Heart left ventricle (tissue), 16 donors: ENCODE results near the gene LRG1. TPM values are rescaled to one million over a fixed set of nuclear protein-coding genes. Genes with fewer than 3 reads are reported as not detected.

Experiments used
- ATAC-seq, 4 donors: fragments of 200-7000 bp; cut with Tn5 transposase; one replicate each; pipeline ENCODE4 v1.9.1; 2020 to 2022; ENCODE audit warnings: moderate library complexity in 4 of 4, mild to moderate bottlenecking in 3 of 4, moderate number of reproducible peaks in 1 of 4
- DNase-seq, 5 donors: peaks; one replicate each; pipeline ENCODE4 v3.0.0-alpha.2; 2020
- H3K27ac ChIP-seq, 12 donors: fragments of 200-600 bp; sonication (generic) in 4 of 12; one replicate each; pipeline versions ENCODE4 v1.5.0 to v1.8.0; 2016 to 2022; ENCODE audit warnings: mild to moderate bottlenecking in 2 of 12
- H3K27me3 ChIP-seq, 9 donors: fragments of 200-600 bp; sonication (generic) in 2 of 9; one replicate each; pipeline versions ENCODE4 v1.5.1 to v1.8.0; 2016 to 2022; ENCODE audit warnings: mild to moderate bottlenecking in 3 of 9
- H3K36me3 ChIP-seq, 9 donors: fragments of 200-600 bp; sonication (generic) in 2 of 9; one replicate each; pipeline versions ENCODE4 v1.5.0 to v1.8.0; 2018 to 2022; ENCODE audit warnings: mild to moderate bottlenecking in 2 of 9
- H3K4me1 ChIP-seq, 12 donors: fragments of 200-600 bp; sonication (generic) in 4 of 12; one replicate each; pipeline versions ENCODE4 v1.5.0 to v1.8.0; 2016 to 2022; ENCODE audit warnings: mild to moderate bottlenecking in 3 of 12
- H3K4me3 ChIP-seq, 12 donors: fragments of 200-600 bp; sonication (generic) in 4 of 12; one replicate each; pipeline versions ENCODE4 v1.5.0 to v1.8.0; 2017 to 2022; ENCODE audit warnings: mild to moderate bottlenecking in 9 of 12, moderate library complexity in 4 of 12
- H3K9me3 ChIP-seq, 12 donors: fragments of 200-600 bp; sonication (generic) in 4 of 12; one replicate each; pipeline versions ENCODE4 v1.5.0 to v1.8.0; 2016 to 2022; ENCODE audit warnings: mild to moderate bottlenecking in 1 of 12
- POLR2A ChIP-seq, 2 donors: fragments of 450-650 bp; IDR thresholded peaks; one replicate each; pipeline ENCODE4 v1.6.1; 2017; ENCODE audit warnings: antibody characterized with exemption in 2 of 2, mild to moderate bottlenecking in 2 of 2, moderate library complexity in 2 of 2
- WGBS, 4 donors: extraction: QIAGEN DNeasy Blood & Tissue Kit in 2 of 4; methylation state at CpG; one replicate each; pipeline versions ENCODE4 v1.1.5 to v1.1.7; 2013 to 2018; 5-methylcytosine and 5-hydroxymethylcytosine counted together
- intact Hi-C, 10 donors: fragments of 100-400 bp; cut with DNase I; formaldehyde crosslinking; loops; one replicate each; pipeline versions ENCODE4 v1.11.1 to v1.14.2; 2022
- polyA plus RNA-seq, 2 donors: library from polyadenylated mRNA; stranded (reverse); fragments of 200-250 nt; gene quantifications; one replicate each; pipeline ENCODE4 v1.2.3, GENCODE V29; 2013
- total RNA-seq, 9 donors: library from RNA; depleted of rRNA in 2 of 9; stranded (reverse); fragments of >200 nt in 2 of 9; fragmentation: NEBNext Ultra II Directional in 3 of 9; extraction: Animal tissue kit (Norgen Biotek cat#: 25700) in 3 of 9; gene quantifications; one replicate each; pipeline versions ENCODE4 v1.1.0 to v1.2.4, GENCODE V29; 2016 to 2023
- TF ChIP-seq, protein P1 (sequence below), 12 donors: fragments of 200-600 bp; sonication (generic) in 4 of 12; IDR thresholded peaks; one replicate each; pipeline versions ENCODE4 v1.5.0 to v1.8.0; 2018 to 2022; ENCODE audit warnings: antibody characterized with exemption in 12 of 12, mild to moderate bottlenecking in 5 of 12
- donor health status: ischemic (EF 13 %, LVEDD 7.1; RV severe dilation, severe dysfunction).
- donor health status: healthy with polysubstance abuse.
- donor health status: DM: no; HTN: yes; CAD: no.
- donor health status: DM: no; HTN: no; CAD: no.
- donor health status: ischemic (EF 25% LVEDD 6.9; RV normal size, moderate dysfunction).
- donor health status: ischemic (EF 25% LVEDD 5.7; RV mildly dilated, moderate dysfunction).
- donor health status: healthy.
- donor health status: DM: yes; HTN: yes; CAD: no.
- donor health status: ischemic (EF 35%, LVEDD 5.7; RV mildly dilated, moderate dysfunction).
- donor health status: nonischemic (EF 11% LVEDD 7.7; RV severe dilation, severe dysfunction).
- donor health status: DM: yes; HTN: yes; CAD: no.
- donor health status: PGD.
- donor health status: ischemic (EF 29% LVEDD 5.4; RV normal size, mild dysfunction).
- donor health status: nonischemic (EF 23%, LVEDD 6.1; RV moderate dilation, normal function).

Gene LRG1
- total and polyA plus RNA-seq, 11 donors: 0.15 to 1.7 (median 0.35) TPM

DNA sequence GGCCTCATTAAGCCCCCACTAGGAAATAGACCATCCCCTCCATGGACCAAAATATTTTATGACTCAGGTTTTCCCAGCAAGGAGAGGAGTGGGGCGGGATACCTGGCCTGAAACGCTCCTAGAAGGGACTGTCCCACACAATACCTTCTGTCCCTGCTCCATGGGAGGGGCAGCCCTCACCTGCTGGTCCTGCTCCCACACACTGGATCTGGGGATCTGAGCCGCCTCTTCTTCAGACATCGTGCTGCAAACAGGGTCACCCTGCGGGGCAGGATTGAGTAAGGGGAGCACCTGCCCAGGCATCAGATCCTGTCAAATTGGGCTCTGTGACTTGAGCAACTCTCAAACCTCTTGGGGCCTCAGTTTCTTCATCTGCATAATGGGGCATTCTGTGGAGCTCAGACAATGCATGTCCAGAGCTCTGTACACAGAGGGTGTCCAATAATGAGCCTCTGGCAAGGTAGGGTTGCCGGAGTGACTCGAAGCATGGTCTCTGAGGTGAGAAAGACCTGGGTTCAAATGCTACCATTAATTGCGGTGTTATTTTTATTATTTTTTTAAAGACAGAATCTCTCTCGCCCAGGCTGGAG lies 5.9 kb downstream of the LRG1 start:
- peak overlapping the region in 2 of 12 donors; percentile 57 to 63 for H3K4me3 ChIP-seq
- DNase-seq (no peak), ATAC-seq (no peak)
- peaks cover 0 to 8% (median 0%) of the 10 kb centered on the region in 9 donors for H3K27me3 ChIP-seq
- WGBS, 4 donors: 84 to 87% (median 85%) methylated on average over 6 to 9 of the region's 9 CpGs
- H3K4me1 ChIP-seq: peaks cover 0 to 33% (median 12%) of the 10 kb centered on the region in 12 donors
- no peaks in the 10 kb centered on the region for H3K36me3 ChIP-seq
- peak overlapping the region in 6 of 12 donors; percentile 41 to 89 (median 74) for H3K27ac ChIP-seq
- H3K9me3 ChIP-seq: no peaks in the 10 kb centered on the region
- TF ChIP-seq POLR2A (IDR thresholded peaks at IDR 0.05): no peak
- TF ChIP-seq, protein P1, sequence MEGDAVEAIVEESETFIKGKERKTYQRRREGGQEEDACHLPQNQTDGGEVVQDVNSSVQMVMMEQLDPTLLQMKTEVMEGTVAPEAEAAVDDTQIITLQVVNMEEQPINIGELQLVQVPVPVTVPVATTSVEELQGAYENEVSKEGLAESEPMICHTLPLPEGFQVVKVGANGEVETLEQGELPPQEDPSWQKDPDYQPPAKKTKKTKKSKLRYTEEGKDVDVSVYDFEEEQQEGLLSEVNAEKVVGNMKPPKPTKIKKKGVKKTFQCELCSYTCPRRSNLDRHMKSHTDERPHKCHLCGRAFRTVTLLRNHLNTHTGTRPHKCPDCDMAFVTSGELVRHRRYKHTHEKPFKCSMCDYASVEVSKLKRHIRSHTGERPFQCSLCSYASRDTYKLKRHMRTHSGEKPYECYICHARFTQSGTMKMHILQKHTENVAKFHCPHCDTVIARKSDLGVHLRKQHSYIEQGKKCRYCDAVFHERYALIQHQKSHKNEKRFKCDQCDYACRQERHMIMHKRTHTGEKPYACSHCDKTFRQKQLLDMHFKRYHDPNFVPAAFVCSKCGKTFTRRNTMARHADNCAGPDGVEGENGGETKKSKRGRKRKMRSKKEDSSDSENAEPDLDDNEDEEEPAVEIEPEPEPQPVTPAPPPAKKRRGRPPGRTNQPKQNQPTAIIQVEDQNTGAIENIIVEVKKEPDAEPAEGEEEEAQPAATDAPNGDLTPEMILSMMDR (IDR thresholded peaks at IDR 0.05): no peak
- intact Hi-C loops: no loop called here

DNA sequence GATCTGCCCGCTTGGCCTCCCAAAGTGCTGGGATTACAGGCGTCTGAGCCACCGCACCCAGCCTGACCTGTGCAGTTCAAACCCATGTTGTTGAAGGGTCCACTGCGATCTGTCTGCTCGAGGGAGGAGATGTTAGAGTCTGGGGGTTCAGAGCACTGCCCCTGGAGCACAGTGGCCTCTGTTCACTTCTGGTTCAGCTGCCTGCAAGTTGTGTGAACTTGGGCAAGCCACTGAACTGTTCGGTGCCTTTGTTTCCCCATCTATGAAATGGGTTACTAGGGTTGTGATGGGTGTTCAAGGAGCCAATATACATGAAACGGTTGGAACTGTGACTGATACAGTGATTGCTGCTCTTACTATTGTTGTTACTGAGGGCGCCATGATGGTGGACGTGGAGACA lies 6.5 kb downstream of the LRG1 start:
- peaks cover 0 to 33% (median 12%) of the 10 kb centered on the region in 12 donors for H3K4me1 ChIP-seq
- intact Hi-C loops: no loop called here
- no peaks in the 10 kb centered on the region for H3K36me3 ChIP-seq
- no peak overlapping the region for H3K4me3 ChIP-seq
- 78 to 89% (median 82%) methylated on average over 5 to 9 of the region's 9 CpGs for WGBS, 4 donors
- DNase-seq (no peak), ATAC-seq (no peak)
- no peak for TF ChIP-seq POLR2A (IDR thresholded peaks at IDR 0.05)
- TF ChIP-seq, protein P1 (IDR thresholded peaks at IDR 0.05): no peak
- H3K9me3 ChIP-seq: no peaks in the 10 kb centered on the region
- H3K27ac ChIP-seq: no peak overlapping the region
- peaks cover 0 to 7% (median 0%) of the 10 kb centered on the region in 9 donors for H3K27me3 ChIP-seq

DNA sequence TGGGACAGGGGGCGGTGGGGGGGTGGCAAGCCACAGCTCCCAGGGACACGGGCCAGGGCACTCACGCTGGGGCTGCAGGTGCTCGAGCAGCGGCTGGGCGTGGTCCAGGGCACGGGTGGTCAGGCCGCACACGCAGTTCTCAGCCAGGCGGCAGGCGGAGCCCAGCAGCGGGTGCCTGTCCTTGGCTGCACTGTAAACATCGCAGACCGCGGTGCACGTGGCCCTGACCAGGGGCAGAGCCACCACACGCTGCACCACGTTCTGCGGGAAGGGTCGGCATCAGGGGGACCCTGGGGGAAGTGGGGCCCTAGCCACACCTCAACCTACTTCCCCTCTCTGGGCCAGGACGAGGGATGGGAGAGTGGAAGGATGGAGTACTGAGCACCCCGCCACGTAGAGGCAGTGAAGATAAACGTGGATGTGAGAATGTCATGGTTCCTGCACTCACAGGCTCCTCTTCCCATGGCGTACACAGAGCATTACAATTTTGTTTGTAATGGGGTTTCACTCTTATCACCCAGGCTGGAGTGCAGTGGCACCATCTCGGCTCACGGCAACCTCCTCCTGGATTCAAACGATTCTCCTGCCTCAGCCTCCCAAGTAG lies 8.2 kb downstream of the LRG1 start:
- ATAC-seq (no peak), DNase-seq (no peak)
- no peak overlapping the region for H3K4me3 ChIP-seq
- no peaks in the 10 kb centered on the region for H3K36me3 ChIP-seq
- H3K9me3 ChIP-seq: no peaks in the 10 kb centered on the region
- no peak for TF ChIP-seq POLR2A (IDR thresholded peaks at IDR 0.05)
- TF ChIP-seq, protein P1 (IDR thresholded peaks at IDR 0.05): no peak
- H3K27ac ChIP-seq: no peak overlapping the region
- H3K4me1 ChIP-seq: peaks cover 0 to 30% (median 12%) of the 10 kb centered on the region in 12 donors
- no peaks in the 10 kb centered on the region for H3K27me3 ChIP-seq
- WGBS, 4 donors: 60 to 68% (median 64%) methylated on average over 26 to 28 of the region's 28 CpGs
- intact Hi-C loops: no loop called here

DNA sequence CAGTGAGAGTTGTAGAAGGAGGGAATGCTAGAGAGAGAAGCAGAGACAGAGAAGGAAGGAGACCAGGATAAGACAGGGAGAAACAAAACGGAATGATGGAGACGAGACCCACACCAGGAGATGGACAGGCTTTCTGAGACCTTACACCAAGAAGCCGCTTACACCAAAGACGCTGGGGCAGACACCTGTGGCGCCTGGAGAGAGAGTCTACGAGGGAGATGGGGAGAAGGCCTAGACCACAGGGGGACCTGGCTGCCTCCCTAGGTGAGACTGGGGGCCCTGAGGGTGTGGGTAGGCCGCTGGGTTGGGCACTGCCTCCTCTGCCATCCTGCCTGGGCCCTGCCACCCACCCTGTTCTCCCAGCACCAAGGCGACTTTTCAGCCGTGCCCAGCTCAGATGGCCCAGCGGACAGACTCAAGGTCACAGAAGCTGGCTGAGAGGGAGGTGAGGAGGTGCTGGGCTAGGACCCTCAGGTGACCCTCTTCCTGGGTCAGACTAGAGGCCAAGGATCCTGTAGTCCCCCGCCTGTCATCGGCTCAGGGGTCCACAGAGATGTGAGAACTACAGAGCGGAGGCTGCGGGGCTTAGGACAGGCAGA lies 9.8 kb downstream of the LRG1 start:
- ATAC-seq: no peak
- Histone ChIP-seq H3K27me3 (no peaks in the 10 kb centered on the region), H3K36me3 (peaks cover 0 to under 1% (median 0%) of the 10 kb centered on the region in 9 donors), H3K27ac (no peak overlapping the region), H3K4me1 (peaks cover 0 to 18% (median under 1%) of the 10 kb centered on the region in 12 donors), H3K4me3 (no peak overlapping the region), H3K9me3 (no peaks in the 10 kb centered on the region)
- TF ChIP-seq, protein P1 (IDR thresholded peaks at IDR 0.05): no peak
- no peak for DNase-seq
- intact Hi-C loops: loop anchor here in 5 of 10 donors (10.0 kb wide), 2 partner anchors 255 to 265 kb away; partner anchors contain the start of gene SHD (in 2 of the 5)
- 78 to 82% (median 80%) methylated on average over 14 of the region's 14 CpGs for WGBS, 4 donors
